ENCODE measurements around the gene IQCH.
A peak's percentile ranks its signal among the peaks of the same experiment; 100 is the strongest.

The IQCH gene

GRCh38 chr15:67521783-67522568 lies 267.4 kb downstream of the IQCH start:
- peak overlapping the region; percentile 66 for H3K27ac ChIP-seq (ENCODE audit: low read depth, low read length)
- H3K27me3 ChIP-seq (ENCODE audit: control insufficient read depth, low read length): no peaks in the 10 kb centered on the region
- H3K36me3 ChIP-seq (ENCODE audit: control insufficient read depth, low read length): peaks cover 7% of the 10 kb centered on the region; the same call in 1 of the 2 replicates
- H3K79me2 ChIP-seq (ENCODE audit: control insufficient read depth, low read length): peaks cover 54% of the 10 kb centered on the region
- peak overlapping the region; percentile 96 for H3K4me3 ChIP-seq (ENCODE audit: low read length)
- H4K20me1 ChIP-seq (ENCODE audit: control insufficient read depth, insufficient read depth, low read depth, low read length): no peaks in the 10 kb centered on the region
- H3K9me3 ChIP-seq (ENCODE audit: control insufficient read depth, insufficient read depth, low read length): no peaks in the 10 kb centered on the region
- TF ChIP-seq CTCF (IDR thresholded peaks at IDR 0.05; ENCODE audit: low read depth, low read length, poor library complexity, severe bottlenecking) (peak; percentile 20), EZH2phosphoT487 (IDR thresholded peaks at IDR 0.05; ENCODE audit: borderline replicate concordance, low read length) (no peak)
- H3F3A ChIP-seq (ENCODE audit: control insufficient read depth, insufficient read depth): no peaks in the 10 kb centered on the region
- peak overlapping the region; percentile 78 for H3K4me2 ChIP-seq (ENCODE audit: low read length)
- H3K9me2 ChIP-seq (replicated peaks; ENCODE audit: control insufficient read depth, low read length): no peaks in the 10 kb centered on the region
- H3K4me1 ChIP-seq (ENCODE audit: control insufficient read depth, low read length): peaks cover 28% of the 10 kb centered on the region

GRCh38 chr15:67523330-67523729 lies 268.7 kb downstream of the IQCH start:
- Histone ChIP-seq H3K27ac (ENCODE audit: low read depth, low read length) (no peak overlapping the region), H3K4me3 (ENCODE audit: low read length) (peak overlapping the region; percentile 96; the same call in 1 of the 2 replicates), H3K4me1 (ENCODE audit: control insufficient read depth, low read length) (peaks cover 28% of the 10 kb centered on the region), H4K20me1 (ENCODE audit: control insufficient read depth, insufficient read depth, low read depth, low read length) (no peaks in the 10 kb centered on the region), H3K9me2 (replicated peaks; ENCODE audit: control insufficient read depth, low read length) (no peaks in the 10 kb centered on the region), H3K27me3 (ENCODE audit: control insufficient read depth, low read length) (no peaks in the 10 kb centered on the region), H3K9me3 (ENCODE audit: control insufficient read depth, insufficient read depth, low read length) (no peaks in the 10 kb centered on the region), H3F3A (ENCODE audit: control insufficient read depth, insufficient read depth) (no peaks in the 10 kb centered on the region), H3K79me2 (ENCODE audit: control insufficient read depth, low read length) (peaks cover 54% of the 10 kb centered on the region), H3K36me3 (ENCODE audit: control insufficient read depth, low read length) (peaks cover 17% of the 10 kb centered on the region; the same call in 1 of the 2 replicates), H3K4me2 (ENCODE audit: low read length) (peak overlapping the region; percentile 78)
- TF ChIP-seq EZH2phosphoT487 (IDR thresholded peaks at IDR 0.05; ENCODE audit: borderline replicate concordance, low read length) (no peak), CTCF (IDR thresholded peaks at IDR 0.05; ENCODE audit: low read depth, low read length, poor library complexity, severe bottlenecking) (no peak)

- Histone ChIP-seq H3K4me1 (ENCODE audit: control insufficient read depth, low read length) (peaks cover 28% of the 10 kb centered on the region), H3K36me3 (ENCODE audit: control insufficient read depth, low read length) (peaks cover 19% of the 10 kb centered on the region; the same call in 1 of the 2 replicates), H3K79me2 (ENCODE audit: control insufficient read depth, low read length) (peaks cover 54% of the 10 kb centered on the region), H4K20me1 (ENCODE audit: control insufficient read depth, insufficient read depth, low read depth, low read length) (no peaks in the 10 kb centered on the region), H3K27me3 (ENCODE audit: control insufficient read depth, low read length) (no peaks in the 10 kb centered on the region), H3K9me3 (ENCODE audit: control insufficient read depth, insufficient read depth, low read length) (no peaks in the 10 kb centered on the region), H3K4me3 (ENCODE audit: low read length) (no peak overlapping the region), H3K4me2 (ENCODE audit: low read length) (no peak overlapping the region), H3K9me2 (replicated peaks; ENCODE audit: control insufficient read depth, low read length) (no peaks in the 10 kb centered on the region), H3F3A (ENCODE audit: control insufficient read depth, insufficient read depth) (no peaks in the 10 kb centered on the region; the same call in 1 of the 2 replicates), H3K27ac (ENCODE audit: low read depth, low read length) (no peak overlapping the region)
- TF ChIP-seq EZH2phosphoT487 (IDR thresholded peaks at IDR 0.05; ENCODE audit: borderline replicate concordance, low read length) (no peak), CTCF (IDR thresholded peaks at IDR 0.05; ENCODE audit: low read depth, low read length, poor library complexity, severe bottlenecking) (no peak)
These were observed 269.6 kb downstream of the IQCH start for GRCh38 chr15:67524235-67524634.

Data from DOHH2 (cell line).